ENCODE data around the gene FAM184A. TPM values are rescaled to one million over a fixed set of nuclear protein-coding genes. Genes with fewer than 3 reads are reported as not detected.

FAM184A gene
- total and polyA plus RNA-seq, 2 donors = 1.4 to 3.3 TPM

DNA sequence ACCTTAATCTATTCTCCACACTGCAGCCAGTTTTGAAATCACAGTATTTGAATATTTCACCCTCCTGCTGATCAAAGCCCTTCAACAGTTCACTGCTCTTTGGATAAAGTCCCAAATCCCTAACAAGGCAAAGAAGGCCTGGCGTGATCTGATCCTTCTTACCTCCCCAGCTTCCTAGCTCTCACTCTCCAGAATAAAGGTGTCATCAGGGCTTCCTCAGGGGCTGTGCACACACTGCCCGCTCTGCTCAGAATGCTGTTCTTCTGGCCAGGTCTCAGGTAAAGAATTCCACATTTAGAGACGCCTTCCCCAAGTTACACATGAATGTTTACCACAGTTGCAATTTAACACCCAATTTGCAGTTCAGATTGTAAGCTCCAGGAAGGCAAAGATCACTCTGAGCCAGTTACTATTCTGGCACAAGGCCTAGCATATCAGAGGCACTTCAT lies 84.6 kb downstream of the FAM184A start:
- WGBS = 97% methylated on average over 3 of the region's 3 CpGs

GRCh38 chr6:118993358-118993757 lies 85.1 kb downstream of the FAM184A start:
- no peaks in the 10 kb centered on the region for H3K36me3 ChIP-seq (ENCODE audit: control insufficient read depth in 2 of 2, insufficient read depth in 2 of 2, low read length in 1 of 2)
- WGBS = 97% methylated on average over 1 of the region's 1 CpG

More for the DNA sequence above, 84.6 kb downstream of the FAM184A start:
- Histone ChIP-seq H3K27ac (ENCODE audit: low read depth in 1 of 2, low read length in 1 of 2) (no peak overlapping the region), H3K27me3 (ENCODE audit: control insufficient read depth in 2 of 2, insufficient read depth in 1 of 2, low read length in 1 of 2) (no peaks in the 10 kb centered on the region), H3K4me3 (ENCODE audit: low read length in 2 of 2) (no peak overlapping the region), H3K4me1 (ENCODE audit: control insufficient read depth in 2 of 2, insufficient read depth in 2 of 2, low read length in 2 of 2) (no peaks in the 10 kb centered on the region), H3K36me3 (ENCODE audit: control insufficient read depth in 2 of 2, insufficient read depth in 2 of 2, low read length in 1 of 2) (no peaks in the 10 kb centered on the region), H3K9me3 (ENCODE audit: control insufficient read depth in 2 of 2, insufficient read depth in 1 of 2, low read length in 1 of 2) (no peaks in the 10 kb centered on the region)
- no peak for DNase-seq (ENCODE audit: low read depth in 6 of 9, low spot score in 9 of 9)

DNA sequence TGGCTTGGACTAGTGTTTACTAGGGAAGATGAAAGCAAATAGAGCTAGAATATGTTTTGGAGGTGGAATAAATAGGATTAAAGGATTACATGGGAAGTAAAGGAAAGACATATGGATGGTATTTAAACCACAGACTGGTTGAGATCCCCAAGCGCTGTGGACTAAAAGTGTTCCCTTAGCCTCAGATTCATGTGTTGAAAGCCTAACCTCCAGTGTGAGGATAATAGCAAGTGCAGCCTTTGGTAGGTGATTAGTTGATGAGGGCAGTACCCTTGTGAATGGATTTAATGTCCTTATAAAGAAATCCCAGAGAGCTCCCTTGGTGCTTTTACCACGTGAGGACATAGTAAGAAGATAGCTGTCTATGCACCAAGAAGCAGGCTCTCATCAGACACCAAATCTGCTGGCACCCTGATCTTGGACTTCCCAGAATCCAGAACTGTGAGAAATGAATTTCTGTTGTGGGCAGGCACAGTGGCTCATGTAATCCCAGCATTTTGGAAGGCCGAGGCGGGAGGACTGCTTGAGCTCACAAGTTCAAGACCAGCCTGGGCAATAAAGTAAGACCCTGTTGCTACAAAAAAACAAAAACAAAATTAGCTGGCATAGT lies 86.2 kb downstream of the FAM184A start:
- no peaks in the 10 kb centered on the region for H3K9me3 ChIP-seq (ENCODE audit: control insufficient read depth in 2 of 2, insufficient read depth in 1 of 2, low read length in 1 of 2)
- H3K27me3 ChIP-seq (ENCODE audit: control insufficient read depth in 2 of 2, insufficient read depth in 1 of 2, low read length in 1 of 2) = no peaks in the 10 kb centered on the region
- no peak overlapping the region for H3K4me3 ChIP-seq (ENCODE audit: low read length in 2 of 2)
- no peak for DNase-seq (ENCODE audit: low read depth in 6 of 9, low spot score in 9 of 9)
- WGBS = 98% methylated on average over 4 of the region's 4 CpGs
- no peaks in the 10 kb centered on the region for H3K36me3 ChIP-seq (ENCODE audit: control insufficient read depth in 2 of 2, insufficient read depth in 2 of 2, low read length in 1 of 2)
- no peak overlapping the region for H3K27ac ChIP-seq (ENCODE audit: low read depth in 1 of 2, low read length in 1 of 2)
- H3K4me1 ChIP-seq (ENCODE audit: control insufficient read depth in 2 of 2, insufficient read depth in 2 of 2, low read length in 2 of 2) = no peaks in the 10 kb centered on the region

More at GRCh38 chr6:118993358-118993757, 85.1 kb downstream of the FAM184A start:
- Histone ChIP-seq H3K27ac (ENCODE audit: low read depth in 1 of 2, low read length in 1 of 2) (no peak overlapping the region), H3K9me3 (ENCODE audit: control insufficient read depth in 2 of 2, insufficient read depth in 1 of 2, low read length in 1 of 2) (no peaks in the 10 kb centered on the region), H3K27me3 (ENCODE audit: control insufficient read depth in 2 of 2, insufficient read depth in 1 of 2, low read length in 1 of 2) (no peaks in the 10 kb centered on the region), H3K4me1 (ENCODE audit: control insufficient read depth in 2 of 2, insufficient read depth in 2 of 2, low read length in 2 of 2) (no peaks in the 10 kb centered on the region), H3K4me3 (ENCODE audit: low read length in 2 of 2) (no peak overlapping the region)
- DNase-seq (ENCODE audit: low read depth in 6 of 9, low spot score in 9 of 9) = no peak

DNA sequence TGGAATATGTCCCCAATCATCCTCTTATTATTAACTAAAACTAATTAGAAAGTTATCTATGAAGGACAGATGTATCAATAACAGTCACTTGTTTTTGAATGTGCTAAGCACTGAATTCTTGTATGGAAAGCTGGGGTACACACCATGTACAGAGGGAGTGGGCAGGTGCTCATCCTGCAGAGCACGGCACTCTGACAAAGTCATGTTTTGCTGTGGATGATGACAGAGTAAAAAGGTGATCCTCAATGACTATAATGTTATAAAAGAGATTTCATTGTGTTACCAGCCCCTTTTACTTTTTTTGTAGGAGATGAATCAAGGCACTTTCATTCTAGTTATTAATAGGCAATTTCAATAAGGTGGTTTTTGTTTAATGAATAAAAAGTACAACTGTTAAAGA lies 92.2 kb downstream of the FAM184A start:
- Histone ChIP-seq H3K27me3 (ENCODE audit: control insufficient read depth in 2 of 2, insufficient read depth in 1 of 2, low read length in 1 of 2) (no peaks in the 10 kb centered on the region), H3K4me1 (ENCODE audit: control insufficient read depth in 2 of 2, insufficient read depth in 2 of 2, low read length in 2 of 2) (no peaks in the 10 kb centered on the region), H3K4me3 (ENCODE audit: low read length in 2 of 2) (no peak overlapping the region), H3K36me3 (ENCODE audit: control insufficient read depth in 2 of 2, insufficient read depth in 2 of 2, low read length in 1 of 2) (no peaks in the 10 kb centered on the region), H3K9me3 (ENCODE audit: control insufficient read depth in 2 of 2, insufficient read depth in 1 of 2, low read length in 1 of 2) (no peaks in the 10 kb centered on the region), H3K27ac (ENCODE audit: low read depth in 1 of 2, low read length in 1 of 2) (no peak overlapping the region)
- DNase-seq (ENCODE audit: low read depth in 6 of 9, low spot score in 9 of 9) = no peak
- 96% methylated on average over 1 of the region's 1 CpG for WGBS

DNA sequence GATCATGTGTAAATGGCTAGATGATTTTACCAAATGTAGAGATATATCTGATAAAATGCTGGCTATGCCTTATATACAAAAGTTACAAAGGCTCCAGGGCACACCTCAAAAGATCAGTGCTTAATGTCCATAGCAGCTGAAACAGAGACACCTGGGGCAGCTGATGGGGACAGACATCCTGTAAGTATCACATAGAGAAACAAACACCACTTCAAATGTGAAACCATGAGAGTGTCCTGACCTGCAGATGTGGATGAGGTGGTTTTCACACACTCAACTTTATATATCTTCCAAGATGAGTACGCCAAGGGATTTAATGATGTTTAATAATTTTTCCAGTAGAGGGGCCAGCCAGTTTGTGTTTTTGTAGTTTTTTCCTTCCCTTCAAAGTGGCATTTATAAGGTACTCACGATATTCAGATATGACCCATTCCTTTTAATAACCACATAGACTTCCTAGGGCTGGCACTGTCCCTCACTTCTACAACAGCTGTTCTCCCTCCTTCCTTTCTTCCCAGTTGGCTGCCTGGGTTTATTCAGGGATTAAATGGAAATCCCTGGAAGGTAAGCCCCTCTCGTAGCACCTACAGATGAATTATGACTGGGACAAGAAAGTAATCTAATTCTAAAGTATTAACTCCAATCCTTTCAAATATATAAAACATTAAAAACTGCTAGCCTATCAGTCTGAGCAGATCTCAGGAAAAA lies 93.2 kb downstream of the FAM184A start:
- H3K36me3 ChIP-seq (ENCODE audit: control insufficient read depth in 2 of 2, insufficient read depth in 2 of 2, low read length in 1 of 2) = no peaks in the 10 kb centered on the region
- WGBS = 98% methylated on average over 3 of the region's 3 CpGs
- H3K4me3 ChIP-seq (ENCODE audit: low read length in 2 of 2) = no peak overlapping the region
- H3K9me3 ChIP-seq (ENCODE audit: control insufficient read depth in 2 of 2, insufficient read depth in 1 of 2, low read length in 1 of 2) = no peaks in the 10 kb centered on the region
- H3K27ac ChIP-seq (ENCODE audit: low read depth in 1 of 2, low read length in 1 of 2) = no peak overlapping the region
- no peak for DNase-seq (ENCODE audit: low read depth in 6 of 9, low spot score in 9 of 9)
- no peaks in the 10 kb centered on the region for H3K4me1 ChIP-seq (ENCODE audit: control insufficient read depth in 2 of 2, insufficient read depth in 2 of 2, low read length in 2 of 2)
- H3K27me3 ChIP-seq (ENCODE audit: control insufficient read depth in 2 of 2, insufficient read depth in 1 of 2, low read length in 1 of 2) = no peaks in the 10 kb centered on the region

DNA sequence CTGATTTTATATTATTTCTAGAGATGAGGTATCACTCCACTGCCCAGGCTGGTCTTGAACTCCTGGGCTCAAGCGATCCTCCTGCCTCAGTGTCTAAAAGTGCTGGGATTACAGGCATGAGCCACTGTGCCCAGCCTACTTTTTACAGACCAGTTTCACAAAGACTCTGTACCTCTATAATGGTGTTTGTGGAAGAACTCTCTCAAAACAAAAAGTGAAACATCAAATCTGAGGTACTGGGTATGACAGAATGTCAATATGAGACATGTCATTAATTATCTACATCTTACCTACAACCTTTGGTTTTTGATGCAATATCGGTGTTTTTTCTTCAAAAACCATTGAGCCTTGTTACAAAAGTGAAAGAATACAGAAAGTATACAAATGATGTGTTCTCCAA lies 94.1 kb downstream of the FAM184A start:
- H3K4me3 ChIP-seq (ENCODE audit: low read length in 2 of 2) = no peak overlapping the region
- no peaks in the 10 kb centered on the region for H3K27me3 ChIP-seq (ENCODE audit: control insufficient read depth in 2 of 2, insufficient read depth in 1 of 2, low read length in 1 of 2)
- no peaks in the 10 kb centered on the region for H3K4me1 ChIP-seq (ENCODE audit: control insufficient read depth in 2 of 2, insufficient read depth in 2 of 2, low read length in 2 of 2)
- no peaks in the 10 kb centered on the region for H3K9me3 ChIP-seq (ENCODE audit: control insufficient read depth in 2 of 2, insufficient read depth in 1 of 2, low read length in 1 of 2)
- no peak overlapping the region for H3K27ac ChIP-seq (ENCODE audit: low read depth in 1 of 2, low read length in 1 of 2)
- H3K36me3 ChIP-seq (ENCODE audit: control insufficient read depth in 2 of 2, insufficient read depth in 2 of 2, low read length in 1 of 2) = no peaks in the 10 kb centered on the region
- 98% methylated on average over 2 of the region's 2 CpGs for WGBS
- DNase-seq (ENCODE audit: low read depth in 6 of 9, low spot score in 9 of 9) = no peak

DNA sequence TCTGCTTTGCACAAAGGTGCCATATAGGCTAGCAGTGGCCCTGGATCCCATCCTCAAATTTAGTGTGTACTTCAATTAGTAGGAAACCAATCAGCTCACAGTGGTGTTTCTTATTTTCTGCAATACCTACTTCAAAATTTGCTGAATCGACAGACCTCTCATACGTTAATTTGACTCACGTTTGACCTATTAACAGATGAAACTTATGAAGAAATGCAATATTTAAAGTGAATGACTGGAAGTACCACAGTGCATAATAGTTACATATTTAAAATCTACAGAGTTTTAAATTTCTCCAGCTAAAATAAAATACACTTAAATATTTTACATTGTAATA lies 95.9 kb downstream of the FAM184A start:
- Histone ChIP-seq H3K27ac (ENCODE audit: low read depth in 1 of 2, low read length in 1 of 2) (no peak overlapping the region), H3K4me1 (ENCODE audit: control insufficient read depth in 2 of 2, insufficient read depth in 2 of 2, low read length in 2 of 2) (no peaks in the 10 kb centered on the region), H3K27me3 (ENCODE audit: control insufficient read depth in 2 of 2, insufficient read depth in 1 of 2, low read length in 1 of 2) (no peaks in the 10 kb centered on the region), H3K9me3 (ENCODE audit: control insufficient read depth in 2 of 2, insufficient read depth in 1 of 2, low read length in 1 of 2) (no peaks in the 10 kb centered on the region), H3K4me3 (ENCODE audit: low read length in 2 of 2) (no peak overlapping the region), H3K36me3 (ENCODE audit: control insufficient read depth in 2 of 2, insufficient read depth in 2 of 2, low read length in 1 of 2) (no peaks in the 10 kb centered on the region)
- 98% methylated on average over 3 of the region's 3 CpGs for WGBS
- no peak for DNase-seq (ENCODE audit: low read depth in 6 of 9, low spot score in 9 of 9)

- Histone ChIP-seq H3K9me3 (ENCODE audit: control insufficient read depth in 2 of 2, insufficient read depth in 1 of 2, low read length in 1 of 2) (no peaks in the 10 kb centered on the region), H3K4me1 (ENCODE audit: control insufficient read depth in 2 of 2, insufficient read depth in 2 of 2, low read length in 2 of 2) (no peaks in the 10 kb centered on the region), H3K4me3 (ENCODE audit: low read length in 2 of 2) (no peak overlapping the region), H3K27ac (ENCODE audit: low read depth in 1 of 2, low read length in 1 of 2) (no peak overlapping the region), H3K36me3 (ENCODE audit: control insufficient read depth in 2 of 2, insufficient read depth in 2 of 2, low read length in 1 of 2) (no peaks in the 10 kb centered on the region), H3K27me3 (ENCODE audit: control insufficient read depth in 2 of 2, insufficient read depth in 1 of 2, low read length in 1 of 2) (no peaks in the 10 kb centered on the region)
- WGBS = 94% methylated on average over 6 of the region's 6 CpGs
- no peak for DNase-seq (ENCODE audit: low read depth in 6 of 9, low spot score in 9 of 9)
These were observed 96.4 kb downstream of the FAM184A start for GRCh38 chr6:118981884-118982574.

DNA sequence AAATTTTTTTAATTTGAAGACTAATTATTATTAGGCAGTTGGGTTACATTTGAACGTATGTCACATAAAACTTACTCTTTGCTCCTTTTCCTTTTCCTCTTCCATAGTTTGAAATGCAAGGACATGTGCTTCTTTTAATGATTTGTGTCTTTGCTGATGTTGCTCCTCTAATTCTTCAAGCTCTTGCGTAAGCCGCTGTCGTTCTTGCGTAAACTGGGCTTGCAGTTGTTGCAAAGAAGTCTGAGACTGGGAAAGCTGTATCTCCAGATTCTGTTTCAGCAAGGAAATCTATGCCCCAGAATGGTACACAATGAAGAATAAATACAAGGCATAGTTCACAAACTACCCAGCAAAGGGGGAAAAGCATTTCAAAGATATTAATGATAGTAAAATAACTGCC lies 98.4 kb downstream of the FAM184A start:
- H3K27ac ChIP-seq (ENCODE audit: low read depth in 1 of 2, low read length in 1 of 2) = no peak overlapping the region
- no peak for DNase-seq (ENCODE audit: low read depth in 6 of 9, low spot score in 9 of 9)

More for the DNA sequence above, 98.4 kb downstream of the FAM184A start:
- Histone ChIP-seq H3K4me3 (ENCODE audit: low read length in 2 of 2) (no peak overlapping the region), H3K4me1 (ENCODE audit: control insufficient read depth in 2 of 2, insufficient read depth in 2 of 2, low read length in 2 of 2) (no peaks in the 10 kb centered on the region), H3K9me3 (ENCODE audit: control insufficient read depth in 2 of 2, insufficient read depth in 1 of 2, low read length in 1 of 2) (no peaks in the 10 kb centered on the region), H3K27me3 (ENCODE audit: control insufficient read depth in 2 of 2, insufficient read depth in 1 of 2, low read length in 1 of 2) (no peaks in the 10 kb centered on the region), H3K36me3 (ENCODE audit: control insufficient read depth in 2 of 2, insufficient read depth in 2 of 2, low read length in 1 of 2) (no peaks in the 10 kb centered on the region)
- 98% methylated on average over 5 of the region's 5 CpGs for WGBS
